Caco-2 (cell line): ENCODE results near the gene SPINK5. TPM values are rescaled to one million over a fixed set of nuclear protein-coding genes. Genes with fewer than 3 reads are reported as not detected.

ENCODE experiments used
- BruUV-seq: library from RNA; stranded (reverse); fragments of 400-500 nt; replicated peaks from 2 replicates; lab custom pipeline; 2021; lab: Mats Ljungman, UMichigan
- CTCF ChIA-PET: fragments of 300-600 bp; sonication (Branson Sonifier 250); formaldehyde crosslinking; loops from one replicate; lab custom pipeline; 2022; ENCODE audit warnings: antibody characterized with exemption; lab: Charles Lee
- POLR2A ChIA-PET: fragments of 300-600 bp; sonication (Branson Sonifier 250); formaldehyde crosslinking; loops from one replicate; lab custom pipeline; 2022; ENCODE audit warnings: antibody characterized with exemption; lab: Charles Lee
- DNase-seq, 2 experiments: peaks; one replicate each; pipeline versions ENCODE4 v3.0.0 to v3.0.0-alpha.2; 2020 to 2022
- H3K27me3 ChIP-seq: replicated peaks from 2 replicates; pipeline ENCODE4 v1.6.0; 2011; ENCODE audit warnings: low read length; ENCODE audit not compliant: control insufficient read depth, insufficient read depth
- H3K36me3 ChIP-seq: 2 replicates; pipeline ENCODE4 v1.5.1; 2011; ENCODE audit warnings: low read length; ENCODE audit not compliant: control insufficient read depth, insufficient read depth
- H3K4me1 ChIP-seq: fragments of 250-450 bp; sonication (Bioruptor Pico); 2 replicates; pipeline ENCODE4 v1.5.1; 2020; ENCODE audit warnings: mild to moderate bottlenecking
- H3K4me3 ChIP-seq: 2 replicates; pipeline ENCODE4 v1.5.1; 2011; ENCODE audit warnings: low read depth, mild to moderate bottlenecking, control low read depth, low read length
- H3K9me3 ChIP-seq: fragments of 250-450 bp; sonication (Bioruptor Pico); 2 replicates; pipeline ENCODE4 v1.5.1; 2020; ENCODE audit warnings: mild to moderate bottlenecking, moderate library complexity
- H3K27ac Mint-ChIP-seq: one replicate; pipeline ENCODE4 v1.8.0; 2022; ENCODE audit warnings: mixed read lengths; ENCODE audit not compliant: unreplicated experiment
- H3K27me3 Mint-ChIP-seq: one replicate; pipeline ENCODE4 v1.8.0; 2022; ENCODE audit warnings: mixed read lengths; ENCODE audit not compliant: insufficient read depth, unreplicated experiment
- H3K36me3 Mint-ChIP-seq: one replicate; pipeline ENCODE4 v1.8.0; 2022; ENCODE audit warnings: mild to moderate bottlenecking, mixed read lengths; ENCODE audit not compliant: insufficient read depth, unreplicated experiment
- H3K4me1 Mint-ChIP-seq: one replicate; pipeline ENCODE4 v1.8.0; 2022; ENCODE audit warnings: low read depth, mixed read lengths; ENCODE audit not compliant: unreplicated experiment
- H3K4me3 Mint-ChIP-seq: one replicate; pipeline ENCODE4 v1.8.0; 2022; ENCODE audit warnings: mild to moderate bottlenecking, moderate library complexity, mixed read lengths; ENCODE audit not compliant: unreplicated experiment
- H3K9me3 Mint-ChIP-seq: one replicate; pipeline ENCODE4 v1.8.0; 2022; ENCODE audit warnings: mixed read lengths; ENCODE audit not compliant: unreplicated experiment
- CTCF ChIP-seq, 2 experiments: fragments of 200-600 bp in 1 of 2; IDR thresholded peaks; 1 replicate in 1 of 2; 2 replicates in 1 of 2; pipeline versions ENCODE4 v1.5.1 to v1.8.0; 2011 to 2022; ENCODE audit warnings: antibody characterized with exemption in 1 of 2, control low read depth in 1 of 2, inconsistent platforms in 1 of 2, low read depth in 1 of 2, low read length in 1 of 2, mild to moderate bottlenecking in 1 of 2, moderate library complexity in 1 of 2; ENCODE audit not compliant: insufficient read depth in 1 of 2, severe bottlenecking in 1 of 2, unreplicated experiment in 1 of 2
- intact Hi-C: fragments of 100-400 bp; cut with micrococcal nuclease; formaldehyde crosslinking; loops from one replicate; pipeline ENCODE4 v1.10.0; 2022; ENCODE audit not compliant: unreplicated experiment
- total RNA-seq: library from RNA; stranded (reverse); gene quantifications from 2 replicates; pipeline ENCODE4 v1.2.3, GENCODE V29; 2022

The SPINK5 gene
- total RNA-seq, 1 experiment from 2014 or later, result 2.2 TPM

GRCh38 chr5:148084269-148084668 lies 20.5 kb downstream of the SPINK5 start:
- Mint-ChIP-seq H3K27me3 (no peaks in the 10 kb centered on the region), H3K4me1 (no peaks in the 10 kb centered on the region), H3K27ac (no peak overlapping the region), H3K4me3 (no peak overlapping the region), H3K9me3 (peaks cover 13% of the 10 kb centered on the region), H3K36me3 (no peaks in the 10 kb centered on the region)
- H3K4me3 ChIP-seq, result no peak overlapping the region
- no peaks in the 10 kb centered on the region for H3K36me3 ChIP-seq
- no peaks in the 10 kb centered on the region; the same call in 1 of the 2 replicates for H3K4me1 ChIP-seq
- no TSS peak for BruUV-seq
- intact Hi-C loops, result no loop called here
- H3K9me3 ChIP-seq, result no peaks in the 10 kb centered on the region
- no peak for TF ChIP-seq CTCF (IDR thresholded peaks at IDR 0.05; ENCODE audit: insufficient read depth in 1 of 2, low read depth in 1 of 2, low read length in 1 of 2, severe bottlenecking in 1 of 2, unreplicated experiment in 1 of 2)
- DNase-seq, result no peak
- ChIA-PET POLR2A (no interaction called here), CTCF (no interaction called here)
- H3K27me3 ChIP-seq, result no peaks in the 10 kb centered on the region

GRCh38 chr5:148085310-148085709 lies 21.5 kb downstream of the SPINK5 start:
- no peak overlapping the region for H3K4me3 ChIP-seq
- ChIA-PET CTCF (no interaction called here), POLR2A (no interaction called here)
- no peaks in the 10 kb centered on the region for H3K36me3 ChIP-seq
- no peaks in the 10 kb centered on the region for H3K36me3 Mint-ChIP-seq
- H3K27ac Mint-ChIP-seq, result no peak overlapping the region
- no peaks in the 10 kb centered on the region for H3K27me3 ChIP-seq
- H3K9me3 ChIP-seq, result no peaks in the 10 kb centered on the region
- H3K4me3 Mint-ChIP-seq, result no peak overlapping the region
- H3K9me3 Mint-ChIP-seq, result peaks cover 13% of the 10 kb centered on the region
- no peaks in the 10 kb centered on the region for H3K27me3 Mint-ChIP-seq
- no peak for TF ChIP-seq CTCF (IDR thresholded peaks at IDR 0.05; ENCODE audit: insufficient read depth in 1 of 2, low read depth in 1 of 2, low read length in 1 of 2, severe bottlenecking in 1 of 2, unreplicated experiment in 1 of 2)
- no TSS peak for BruUV-seq
- intact Hi-C loops, result no loop called here
- DNase-seq, result no peak
- H3K4me1 ChIP-seq, result peaks cover 6% of the 10 kb centered on the region; the same call in 1 of the 2 replicates
- peaks cover 3% of the 10 kb centered on the region for H3K4me1 Mint-ChIP-seq

- CTCF ChIA-PET, result no interaction called here
- H3K36me3 ChIP-seq, result no peaks in the 10 kb centered on the region
- Mint-ChIP-seq H3K4me1 (peaks cover 11% of the 10 kb centered on the region), H3K27me3 (no peaks in the 10 kb centered on the region), H3K9me3 (peaks cover 13% of the 10 kb centered on the region), H3K4me3 (no peak overlapping the region), H3K27ac (no peak overlapping the region), H3K36me3 (no peaks in the 10 kb centered on the region)
- H3K27me3 ChIP-seq, result no peaks in the 10 kb centered on the region
- no peak for DNase-seq
- H3K9me3 ChIP-seq, result no peaks in the 10 kb centered on the region
- H3K4me1 ChIP-seq, result peaks cover 11% of the 10 kb centered on the region; the same call in 1 of the 2 replicates
- POLR2A ChIA-PET, result no interaction called here
- TF ChIP-seq CTCF (IDR thresholded peaks at IDR 0.05; ENCODE audit: insufficient read depth in 1 of 2, low read depth in 1 of 2, low read length in 1 of 2, severe bottlenecking in 1 of 2, unreplicated experiment in 1 of 2), result no peak
- intact Hi-C loops, result no loop called here
- no peak overlapping the region for H3K4me3 ChIP-seq
- BruUV-seq, result no TSS peak
These were observed 22.4 kb downstream of the SPINK5 start for GRCh38 chr5:148085977-148086705.
